HT1080 (cell line): ENCODE results near the gene DNAH11. TPM values are rescaled to one million over a fixed set of nuclear protein-coding genes. Genes with fewer than 3 reads are reported as not detected.

Source experiments
- total RNA-seq: library from RNA; depleted of rRNA; stranded (reverse); fragments of >200 nt; shearing (Covaris generic); gene quantifications from 2 replicates; pipeline ENCODE4 v1.2.3, GENCODE V29; 2014; rRNA removed

DNAH11 gene
- total RNA-seq, 1 experiment from 2014 or later: 7.5 TPM

Other genes with a start within 250 kb of the DNAH11 start
- 5.1 and 5.7 TPM in 2 replicates for gene SP4, start 115.0 kb upstream of the DNAH11 start, total RNA-seq